Measurements from ENCODE around the gene NTN1. TPM values are rescaled to one million over a fixed set of nuclear protein-coding genes. Genes with fewer than 3 reads are reported as not detected.

Gene NTN1
- total RNA-seq, 1 experiment from 2014 or later = 14.5 TPM

GRCh38 chr17:9132291-9132690 is 111.0 kb downstream of the NTN1 start:
- no peaks in the 10 kb centered on the region for H3K9me3 ChIP-seq (ENCODE audit: control insufficient read depth, insufficient read depth, low read depth, low read length)
- no peak for DNase-seq (ENCODE audit: low read depth, low spot score)
- H3K4me1 ChIP-seq (ENCODE audit: control insufficient read depth, insufficient read depth, low read length) = no peaks in the 10 kb centered on the region; the same call in 1 of the 2 replicates
- no peak overlapping the region for H3K27ac ChIP-seq (ENCODE audit: low read length)
- H3K36me3 ChIP-seq (ENCODE audit: control insufficient read depth, insufficient read depth, low read length) = no peaks in the 10 kb centered on the region
- no peak for ATAC-seq
- in situ Hi-C loops (cut with HindIII; ENCODE audit: low pct_unique_long_range_greater_than_20kb, low sequenced_read_pairs) (no loop called here), intact Hi-C loops (cut with micrococcal nuclease; ENCODE audit: unreplicated experiment) (no loop called here)
- no TSS peak for BruUV-seq (replicated peaks)
- no peaks in the 10 kb centered on the region for H3K27me3 ChIP-seq (ENCODE audit: control insufficient read depth, insufficient read depth, low read length)
- CTCF ChIA-PET = no interaction called here
- POLR2A ChIA-PET = no interaction called here
- H3K4me3 ChIP-seq (ENCODE audit: low read depth in 2 of 2, low read length in 2 of 2) = no peak overlapping the region
- no peak for TF ChIP-seq TCF7L2 (IDR thresholded peaks at IDR 0.05; ENCODE audit: low read depth, low read length)
- TF ChIP-seq SIN3A (IDR thresholded peaks at IDR 0.05; ENCODE audit: borderline replicate concordance, insufficient read depth, low read depth, low read length) = no peak
- TF ChIP-seq CTCF (IDR thresholded peaks at IDR 0.05) = no peak
- TF ChIP-seq POLR2AphosphoS5 (IDR thresholded peaks at IDR 0.05; ENCODE audit: low read depth, low read length) = no peak
- TF ChIP-seq, protein P1, sequence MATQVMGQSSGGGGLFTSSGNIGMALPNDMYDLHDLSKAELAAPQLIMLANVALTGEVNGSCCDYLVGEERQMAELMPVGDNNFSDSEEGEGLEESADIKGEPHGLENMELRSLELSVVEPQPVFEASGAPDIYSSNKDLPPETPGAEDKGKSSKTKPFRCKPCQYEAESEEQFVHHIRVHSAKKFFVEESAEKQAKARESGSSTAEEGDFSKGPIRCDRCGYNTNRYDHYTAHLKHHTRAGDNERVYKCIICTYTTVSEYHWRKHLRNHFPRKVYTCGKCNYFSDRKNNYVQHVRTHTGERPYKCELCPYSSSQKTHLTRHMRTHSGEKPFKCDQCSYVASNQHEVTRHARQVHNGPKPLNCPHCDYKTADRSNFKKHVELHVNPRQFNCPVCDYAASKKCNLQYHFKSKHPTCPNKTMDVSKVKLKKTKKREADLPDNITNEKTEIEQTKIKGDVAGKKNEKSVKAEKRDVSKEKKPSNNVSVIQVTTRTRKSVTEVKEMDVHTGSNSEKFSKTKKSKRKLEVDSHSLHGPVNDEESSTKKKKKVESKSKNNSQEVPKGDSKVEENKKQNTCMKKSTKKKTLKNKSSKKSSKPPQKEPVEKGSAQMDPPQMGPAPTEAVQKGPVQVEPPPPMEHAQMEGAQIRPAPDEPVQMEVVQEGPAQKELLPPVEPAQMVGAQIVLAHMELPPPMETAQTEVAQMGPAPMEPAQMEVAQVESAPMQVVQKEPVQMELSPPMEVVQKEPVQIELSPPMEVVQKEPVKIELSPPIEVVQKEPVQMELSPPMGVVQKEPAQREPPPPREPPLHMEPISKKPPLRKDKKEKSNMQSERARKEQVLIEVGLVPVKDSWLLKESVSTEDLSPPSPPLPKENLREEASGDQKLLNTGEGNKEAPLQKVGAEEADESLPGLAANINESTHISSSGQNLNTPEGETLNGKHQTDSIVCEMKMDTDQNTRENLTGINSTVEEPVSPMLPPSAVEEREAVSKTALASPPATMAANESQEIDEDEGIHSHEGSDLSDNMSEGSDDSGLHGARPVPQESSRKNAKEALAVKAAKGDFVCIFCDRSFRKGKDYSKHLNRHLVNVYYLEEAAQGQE (IDR thresholded peaks at IDR 0.05; ENCODE audit: insufficient read depth in 1 of 2, low read depth in 2 of 2, low read length in 1 of 2) = no peak

- DNase-seq (ENCODE audit: low read depth, low spot score) (no peak), ATAC-seq (no peak)
- Histone ChIP-seq H3K9me3 (ENCODE audit: control insufficient read depth, insufficient read depth, low read depth, low read length) (no peaks in the 10 kb centered on the region), H3K36me3 (ENCODE audit: control insufficient read depth, insufficient read depth, low read length) (no peaks in the 10 kb centered on the region), H3K4me1 (ENCODE audit: control insufficient read depth, insufficient read depth, low read length) (no peaks in the 10 kb centered on the region; the same call in 1 of the 2 replicates), H3K27me3 (ENCODE audit: control insufficient read depth, insufficient read depth, low read length) (no peaks in the 10 kb centered on the region), H3K27ac (ENCODE audit: low read length) (no peak overlapping the region), H3K4me3 (ENCODE audit: low read depth in 2 of 2, low read length in 2 of 2) (no peak overlapping the region)
- TF ChIP-seq CTCF (IDR thresholded peaks at IDR 0.05) (no peak), POLR2AphosphoS5 (IDR thresholded peaks at IDR 0.05; ENCODE audit: low read depth, low read length) (no peak), TCF7L2 (IDR thresholded peaks at IDR 0.05; ENCODE audit: low read depth, low read length) (no peak), SIN3A (IDR thresholded peaks at IDR 0.05; ENCODE audit: borderline replicate concordance, insufficient read depth, low read depth, low read length) (no peak)
- TF ChIP-seq, protein P1 (IDR thresholded peaks at IDR 0.05; ENCODE audit: insufficient read depth in 1 of 2, low read depth in 2 of 2, low read length in 1 of 2) = no peak
- intact Hi-C loops (cut with micrococcal nuclease; ENCODE audit: unreplicated experiment) (no loop called here), in situ Hi-C loops (cut with HindIII; ENCODE audit: low pct_unique_long_range_greater_than_20kb, low sequenced_read_pairs) (no loop called here)
- ChIA-PET CTCF (no interaction called here), POLR2A (no interaction called here)
- BruUV-seq (replicated peaks) = no TSS peak
Observed at GRCh38 chr17:9132944-9133610, 111.8 kb downstream of the NTN1 start.
